GM18505 (cell line): ENCODE results near the gene UHRF2.
"Not testable (repeated sequence)": the region's sequence is repeated elsewhere in the genome, so short reads cannot be mapped to it uniquely, and the experiment has no call there.

Source experiments
- ATAC-seq: cut with Tn5 transposase; IDR thresholded peaks from one replicate; pipeline ENCODE4 v1.9.1; 2021; ENCODE audit not compliant: unreplicated experiment
- POLR2A ChIP-seq: IDR thresholded peaks from 4 replicates; pipeline ENCODE4 v1.6.1; 2011; ENCODE audit warnings: borderline replicate concordance; ENCODE audit not compliant: insufficient read depth, insufficient read length; ENCODE audit errors: extremely low read depth

UHRF2 gene

GRCh38 chr9:6449086-6449485 is 36.1 kb downstream of the UHRF2 start:
- ATAC-seq: no peak
- TF ChIP-seq POLR2A: no peak

- no peak for ATAC-seq
- TF ChIP-seq POLR2A: no peak
Measured at GRCh38 chr9:6449645-6450044, 36.6 kb downstream of the UHRF2 start.

GRCh38 chr9:6450641-6451375 is 37.8 kb downstream of the UHRF2 start:
- no peak for TF ChIP-seq POLR2A
- ATAC-seq: no peak

GRCh38 chr9:6455292-6455691 is 42.3 kb downstream of the UHRF2 start:
- not testable (repeated sequence) for ATAC-seq

GRCh38 chr9:6458704-6459103 is 45.7 kb downstream of the UHRF2 start:
- ATAC-seq: not testable (repeated sequence)

- no peak for ATAC-seq
- no peak for TF ChIP-seq POLR2A
Measured at GRCh38 chr9:6459718-6460117, 46.7 kb downstream of the UHRF2 start.

GRCh38 chr9:6460189-6460768 is 47.3 kb downstream of the UHRF2 start:
- no peak for ATAC-seq
- no peak for TF ChIP-seq POLR2A

- no peak for ATAC-seq
- TF ChIP-seq POLR2A: no peak
Measured at GRCh38 chr9:6461619-6462018, 48.6 kb downstream of the UHRF2 start.

GRCh38 chr9:6467006-6467625 is 54.1 kb downstream of the UHRF2 start:
- ATAC-seq: no peak

GRCh38 chr9:6471231-6471850 is 58.3 kb downstream of the UHRF2 start:
- ATAC-seq: no peak

More at GRCh38 chr9:6467006-6467625, 54.1 kb downstream of the UHRF2 start:
- TF ChIP-seq POLR2A: no peak

GRCh38 chr9:6473151-6473550 is 60.2 kb downstream of the UHRF2 start:
- no peak for TF ChIP-seq POLR2A
- no peak for ATAC-seq

More at GRCh38 chr9:6471231-6471850, 58.3 kb downstream of the UHRF2 start:
- TF ChIP-seq POLR2A: no peak

- no peak for TF ChIP-seq POLR2A
Measured at GRCh38 chr9:6479959-6480358, 67.0 kb downstream of the UHRF2 start.

GRCh38 chr9:6484210-6484609 is 71.2 kb downstream of the UHRF2 start:
- ATAC-seq: no peak
- TF ChIP-seq POLR2A: no peak

More at GRCh38 chr9:6479959-6480358, 67.0 kb downstream of the UHRF2 start:
- ATAC-seq: no peak

GRCh38 chr9:6488395-6488794 is 75.4 kb downstream of the UHRF2 start:
- ATAC-seq: no peak
- no peak for TF ChIP-seq POLR2A
